Panc1 (cell line): ENCODE data around the gene OLAH.

ENCODE experiments used
- POLR2AphosphoS5 ChIP-seq: IDR thresholded peaks from 2 replicates; pipeline ENCODE4 v1.6.1; 2012; ENCODE audit warnings: mild to moderate bottlenecking, low read depth, low read length, moderate library complexity
- SIN3A ChIP-seq: IDR thresholded peaks from 2 replicates; pipeline ENCODE4 v1.6.1; 2012; ENCODE audit warnings: low read depth, mild to moderate bottlenecking, low read length, moderate library complexity, borderline replicate concordance; ENCODE audit not compliant: insufficient read depth
- TF ChIP-seq, protein P1 (sequence below), 2 experiments: IDR thresholded peaks; 2 replicates each; pipeline ENCODE4 v1.6.1; 2011 to 2012; ENCODE audit warnings: low read depth in 2 of 2, control low read depth in 1 of 2, low read length in 1 of 2, mild to moderate bottlenecking in 1 of 2, moderate library complexity in 1 of 2; ENCODE audit not compliant: insufficient read depth in 1 of 2
- TF ChIP-seq, protein P2 (sequence below): fragments of 450-650 bp; IDR thresholded peaks from 2 replicates; pipeline ENCODE4 v1.5.1; 2017; ENCODE audit warnings: mild to moderate bottlenecking

DNA sequence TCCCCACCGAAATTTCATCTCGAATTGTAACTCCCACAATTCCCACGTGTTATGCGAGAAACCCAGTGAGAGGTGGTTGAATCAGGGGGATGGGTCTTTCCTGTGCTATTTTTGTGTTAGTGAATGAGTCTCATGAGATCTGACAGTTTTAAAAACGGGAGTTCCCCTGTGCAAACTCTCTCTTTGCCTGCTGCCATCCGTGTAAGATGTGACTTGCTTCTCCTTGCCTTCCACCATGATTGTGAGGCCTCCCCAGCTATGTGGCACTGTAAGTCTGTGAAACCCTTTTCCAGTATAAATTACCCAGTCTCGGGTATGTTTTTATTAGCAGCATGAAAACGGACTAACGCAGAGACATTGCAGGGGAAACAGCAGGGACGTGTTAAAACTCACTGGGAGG, 5.3 kb upstream of the OLAH start:
- TF ChIP-seq, protein P1, sequence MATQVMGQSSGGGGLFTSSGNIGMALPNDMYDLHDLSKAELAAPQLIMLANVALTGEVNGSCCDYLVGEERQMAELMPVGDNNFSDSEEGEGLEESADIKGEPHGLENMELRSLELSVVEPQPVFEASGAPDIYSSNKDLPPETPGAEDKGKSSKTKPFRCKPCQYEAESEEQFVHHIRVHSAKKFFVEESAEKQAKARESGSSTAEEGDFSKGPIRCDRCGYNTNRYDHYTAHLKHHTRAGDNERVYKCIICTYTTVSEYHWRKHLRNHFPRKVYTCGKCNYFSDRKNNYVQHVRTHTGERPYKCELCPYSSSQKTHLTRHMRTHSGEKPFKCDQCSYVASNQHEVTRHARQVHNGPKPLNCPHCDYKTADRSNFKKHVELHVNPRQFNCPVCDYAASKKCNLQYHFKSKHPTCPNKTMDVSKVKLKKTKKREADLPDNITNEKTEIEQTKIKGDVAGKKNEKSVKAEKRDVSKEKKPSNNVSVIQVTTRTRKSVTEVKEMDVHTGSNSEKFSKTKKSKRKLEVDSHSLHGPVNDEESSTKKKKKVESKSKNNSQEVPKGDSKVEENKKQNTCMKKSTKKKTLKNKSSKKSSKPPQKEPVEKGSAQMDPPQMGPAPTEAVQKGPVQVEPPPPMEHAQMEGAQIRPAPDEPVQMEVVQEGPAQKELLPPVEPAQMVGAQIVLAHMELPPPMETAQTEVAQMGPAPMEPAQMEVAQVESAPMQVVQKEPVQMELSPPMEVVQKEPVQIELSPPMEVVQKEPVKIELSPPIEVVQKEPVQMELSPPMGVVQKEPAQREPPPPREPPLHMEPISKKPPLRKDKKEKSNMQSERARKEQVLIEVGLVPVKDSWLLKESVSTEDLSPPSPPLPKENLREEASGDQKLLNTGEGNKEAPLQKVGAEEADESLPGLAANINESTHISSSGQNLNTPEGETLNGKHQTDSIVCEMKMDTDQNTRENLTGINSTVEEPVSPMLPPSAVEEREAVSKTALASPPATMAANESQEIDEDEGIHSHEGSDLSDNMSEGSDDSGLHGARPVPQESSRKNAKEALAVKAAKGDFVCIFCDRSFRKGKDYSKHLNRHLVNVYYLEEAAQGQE (IDR thresholded peaks at IDR 0.05; ENCODE audit: insufficient read depth in 1 of 2, low read depth in 2 of 2, low read length in 1 of 2), result no peak
- TF ChIP-seq, protein P2, sequence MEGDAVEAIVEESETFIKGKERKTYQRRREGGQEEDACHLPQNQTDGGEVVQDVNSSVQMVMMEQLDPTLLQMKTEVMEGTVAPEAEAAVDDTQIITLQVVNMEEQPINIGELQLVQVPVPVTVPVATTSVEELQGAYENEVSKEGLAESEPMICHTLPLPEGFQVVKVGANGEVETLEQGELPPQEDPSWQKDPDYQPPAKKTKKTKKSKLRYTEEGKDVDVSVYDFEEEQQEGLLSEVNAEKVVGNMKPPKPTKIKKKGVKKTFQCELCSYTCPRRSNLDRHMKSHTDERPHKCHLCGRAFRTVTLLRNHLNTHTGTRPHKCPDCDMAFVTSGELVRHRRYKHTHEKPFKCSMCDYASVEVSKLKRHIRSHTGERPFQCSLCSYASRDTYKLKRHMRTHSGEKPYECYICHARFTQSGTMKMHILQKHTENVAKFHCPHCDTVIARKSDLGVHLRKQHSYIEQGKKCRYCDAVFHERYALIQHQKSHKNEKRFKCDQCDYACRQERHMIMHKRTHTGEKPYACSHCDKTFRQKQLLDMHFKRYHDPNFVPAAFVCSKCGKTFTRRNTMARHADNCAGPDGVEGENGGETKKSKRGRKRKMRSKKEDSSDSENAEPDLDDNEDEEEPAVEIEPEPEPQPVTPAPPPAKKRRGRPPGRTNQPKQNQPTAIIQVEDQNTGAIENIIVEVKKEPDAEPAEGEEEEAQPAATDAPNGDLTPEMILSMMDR, result no peak
- no peak for TF ChIP-seq SIN3A
- no peak for TF ChIP-seq POLR2AphosphoS5
